NCI-H446 treated with DMSO at 0.1 percent for 48 hours (cell line): ENCODE measurements around the gene CNEP1R1.

Experiments
- DNase-seq: peaks from one replicate; lab custom pipeline; 2025; lab: John Stamatoyannopoulos, UW

CNEP1R1 gene

DNA sequence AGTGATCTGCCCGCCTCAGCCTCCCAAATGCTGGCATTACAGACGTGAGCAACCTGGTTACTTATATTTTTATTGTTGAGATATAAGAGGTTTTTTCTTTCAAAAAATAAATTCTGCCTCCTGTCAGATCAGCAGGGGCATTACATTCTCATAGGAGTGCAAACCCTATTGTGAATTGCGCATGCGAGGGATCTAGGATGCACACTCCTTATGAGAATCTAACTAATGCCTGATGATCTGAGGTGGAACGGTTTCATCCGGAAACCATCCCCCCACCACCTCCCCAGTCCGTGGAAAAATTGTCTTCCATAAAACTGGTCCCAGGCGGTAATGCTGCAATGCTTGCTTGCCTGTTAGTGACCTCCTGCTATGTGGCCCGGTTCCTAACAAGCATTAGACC is 7.5 kb upstream of the CNEP1R1 start:
- DNase-seq = no peak

DNA sequence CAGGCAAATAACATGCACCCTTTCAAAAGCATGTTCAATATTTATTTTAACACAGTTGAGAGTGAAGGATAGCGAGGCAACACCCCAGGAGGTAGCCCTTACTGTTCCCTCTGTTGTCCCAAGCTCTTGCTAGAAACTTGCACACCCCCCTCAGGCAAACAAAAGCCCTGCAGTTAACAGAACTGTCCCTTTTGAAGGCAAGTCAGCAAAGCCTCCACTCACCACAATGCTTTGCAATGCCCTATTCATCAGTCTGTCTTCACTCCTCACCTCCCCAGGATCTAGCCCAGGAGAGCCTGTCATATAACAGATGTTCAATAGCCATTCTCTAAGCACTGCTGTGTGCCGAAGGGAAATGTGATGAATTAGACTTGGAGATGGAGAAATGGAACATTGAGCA is 3.5 kb upstream of the CNEP1R1 start:
- no peak for DNase-seq

DNA sequence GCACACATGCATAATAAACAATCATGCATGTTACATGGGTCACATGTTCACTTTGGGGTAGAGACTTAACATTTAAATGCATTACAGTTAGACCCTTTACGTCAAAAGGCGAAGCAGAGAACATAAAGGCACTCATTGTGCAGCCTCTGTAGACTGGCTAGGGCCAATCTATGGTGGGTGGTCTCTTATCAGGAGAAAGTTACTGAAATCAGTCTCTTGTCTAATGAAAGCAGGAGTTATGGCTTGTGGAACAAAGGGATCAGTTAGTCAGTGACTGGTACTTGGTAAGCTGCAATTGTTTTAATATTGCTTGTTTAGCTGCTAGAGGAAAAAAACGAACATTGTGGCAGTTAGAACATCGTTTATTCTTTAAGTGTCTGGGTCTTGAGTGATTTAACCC is 1.4 kb upstream of the CNEP1R1 start:
- DNase-seq = no peak

DNA sequence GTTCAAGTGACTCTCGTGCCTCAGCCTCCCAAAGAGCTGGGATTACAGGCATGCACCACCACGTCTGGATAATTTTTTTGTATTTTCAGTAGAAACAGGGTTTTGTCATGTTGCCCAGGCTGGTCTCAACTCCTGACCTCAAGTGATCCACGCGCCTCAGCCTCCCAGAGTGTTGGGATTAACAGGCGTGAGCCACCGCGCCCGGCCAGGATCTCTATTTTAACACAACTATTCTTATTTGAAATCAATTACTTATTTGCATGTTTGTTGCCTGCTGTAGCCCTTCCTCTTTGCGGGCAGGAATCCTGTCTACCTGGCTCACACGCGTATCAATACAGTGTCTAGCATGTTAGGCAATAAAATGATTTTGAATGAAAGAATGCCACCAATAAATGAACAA is 818 bp upstream of the CNEP1R1 start:
- no peak for DNase-seq

DNA sequence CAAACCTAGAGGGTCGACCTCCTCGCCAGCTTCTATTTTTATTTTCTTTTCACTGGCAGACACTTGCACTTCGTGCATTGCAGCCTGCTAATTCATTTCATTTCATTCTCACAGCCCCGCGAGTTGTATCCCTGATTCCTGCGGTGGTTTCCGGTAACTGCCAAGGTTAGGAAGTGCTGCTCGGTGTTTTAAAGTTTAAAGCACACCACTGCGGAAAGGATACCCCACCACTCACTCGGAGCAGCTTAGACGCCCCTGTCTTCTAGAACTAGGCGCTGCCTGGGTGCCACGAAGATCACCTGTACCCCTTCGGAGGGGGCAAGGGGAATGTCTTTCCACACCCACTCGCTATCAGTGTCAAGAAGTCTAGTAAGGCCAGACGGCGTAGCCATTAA is 509 bp downstream of the CNEP1R1 start:
- DNase-seq = no peak

DNA sequence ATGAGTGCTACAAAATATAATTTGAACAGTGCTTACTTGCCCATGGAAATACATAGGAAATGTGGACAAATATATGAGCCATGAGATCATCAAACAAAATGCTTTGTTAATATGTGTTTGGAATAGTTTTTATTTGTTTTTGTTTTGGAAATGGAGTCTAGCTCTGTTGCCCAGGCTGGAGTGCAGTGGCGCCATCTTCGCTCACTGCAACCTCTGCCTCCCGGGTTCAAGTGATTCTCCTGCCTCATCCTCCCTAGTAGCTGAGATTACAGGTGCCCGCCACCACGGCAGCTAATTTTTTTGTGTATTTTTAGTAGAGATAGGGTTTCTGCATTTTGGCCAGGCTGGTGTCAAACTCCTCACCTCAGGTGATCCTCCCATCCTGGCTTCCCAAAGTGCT is 2.8 kb downstream of the CNEP1R1 start:
- no peak for DNase-seq

DNA sequence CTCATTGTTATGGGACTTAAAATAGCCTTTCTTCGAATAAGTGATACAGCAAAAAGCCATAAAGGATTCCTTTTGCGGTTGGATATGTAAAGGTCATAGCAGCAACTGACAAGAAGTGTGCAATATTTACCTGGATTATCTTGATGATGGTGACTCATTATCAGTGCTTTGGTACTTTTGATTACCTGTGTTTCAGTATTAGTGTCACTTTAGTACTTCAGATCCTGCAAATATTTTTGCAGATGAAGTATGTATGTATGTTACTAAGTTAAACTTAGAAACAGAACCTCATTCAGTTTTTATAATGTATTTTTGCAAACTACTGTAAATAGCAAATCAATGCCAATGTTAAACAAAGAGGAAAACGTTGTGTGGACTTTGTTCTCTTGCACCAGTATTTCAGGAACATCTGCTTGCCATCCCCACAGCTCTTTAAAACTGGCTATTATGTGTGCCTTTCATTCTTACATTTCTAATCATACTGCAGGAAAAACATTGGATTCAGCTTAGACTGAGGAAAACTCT is 10.5 kb downstream of the CNEP1R1 start:
- DNase-seq = no peak

DNA sequence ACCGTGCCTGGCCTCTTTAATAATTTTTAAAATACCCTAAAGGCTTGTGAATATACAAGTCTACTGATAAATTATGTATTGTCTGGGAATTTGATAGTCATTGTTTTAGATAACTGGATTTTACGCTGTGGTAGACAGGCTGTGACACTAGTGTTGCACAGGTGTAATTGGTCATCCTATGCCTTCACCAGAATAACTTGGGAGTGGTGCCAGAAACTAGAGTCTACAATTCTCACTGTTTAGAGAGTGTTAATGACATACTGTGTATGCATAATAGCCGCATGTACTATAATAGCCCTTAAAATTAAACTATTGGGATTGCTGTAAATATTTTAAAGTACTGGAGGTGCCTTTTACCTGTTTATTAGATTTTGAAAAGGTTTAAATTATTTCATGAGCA is 11.4 kb downstream of the CNEP1R1 start:
- DNase-seq = no peak

DNA sequence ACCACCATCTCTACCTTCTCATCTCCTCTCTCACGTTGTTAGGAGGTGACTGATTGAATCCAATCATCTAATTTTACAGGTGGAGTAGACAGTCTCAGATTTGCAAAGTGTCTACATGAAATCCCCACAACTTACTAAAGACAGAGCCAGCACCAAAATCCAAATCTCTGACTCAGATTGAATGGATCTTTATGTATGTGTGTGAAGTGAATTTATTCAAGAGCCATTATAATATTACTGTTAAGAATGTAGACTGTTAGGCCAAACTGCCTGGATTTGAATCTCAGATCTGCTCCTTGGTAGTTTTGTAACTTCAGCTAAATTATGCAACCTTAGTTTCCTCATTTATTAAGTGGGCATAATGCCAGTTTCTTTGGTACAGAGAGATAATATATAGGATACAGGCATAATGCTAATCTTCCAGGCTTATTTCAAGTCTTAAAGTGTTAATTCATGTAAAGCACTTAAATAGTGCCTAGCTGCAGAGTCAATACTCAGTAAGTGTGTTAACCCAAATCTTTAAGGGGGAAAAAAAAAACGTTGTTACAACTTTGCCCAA is 12.7 kb downstream of the CNEP1R1 start:
- no peak for DNase-seq

DNA sequence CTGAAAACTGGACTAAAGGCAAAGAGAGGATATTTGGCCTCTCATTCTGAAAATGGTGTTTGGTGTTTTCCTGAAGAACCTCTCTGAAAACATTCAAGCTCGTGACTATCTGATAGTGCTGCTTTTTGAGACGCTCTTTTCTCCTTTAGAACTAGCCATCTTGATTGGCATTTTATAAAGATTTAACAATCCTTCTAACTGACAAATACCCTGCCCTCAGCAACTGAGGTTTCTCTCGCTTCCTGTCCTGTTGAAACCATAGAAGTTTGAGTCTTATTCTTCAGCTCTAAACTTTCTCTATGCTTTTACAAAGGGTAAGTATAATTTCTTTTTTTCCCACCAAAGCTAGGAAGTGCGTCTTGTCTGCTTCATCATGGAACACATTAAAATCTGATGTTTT is 13.3 kb downstream of the CNEP1R1 start:
- DNase-seq = no peak

DNA sequence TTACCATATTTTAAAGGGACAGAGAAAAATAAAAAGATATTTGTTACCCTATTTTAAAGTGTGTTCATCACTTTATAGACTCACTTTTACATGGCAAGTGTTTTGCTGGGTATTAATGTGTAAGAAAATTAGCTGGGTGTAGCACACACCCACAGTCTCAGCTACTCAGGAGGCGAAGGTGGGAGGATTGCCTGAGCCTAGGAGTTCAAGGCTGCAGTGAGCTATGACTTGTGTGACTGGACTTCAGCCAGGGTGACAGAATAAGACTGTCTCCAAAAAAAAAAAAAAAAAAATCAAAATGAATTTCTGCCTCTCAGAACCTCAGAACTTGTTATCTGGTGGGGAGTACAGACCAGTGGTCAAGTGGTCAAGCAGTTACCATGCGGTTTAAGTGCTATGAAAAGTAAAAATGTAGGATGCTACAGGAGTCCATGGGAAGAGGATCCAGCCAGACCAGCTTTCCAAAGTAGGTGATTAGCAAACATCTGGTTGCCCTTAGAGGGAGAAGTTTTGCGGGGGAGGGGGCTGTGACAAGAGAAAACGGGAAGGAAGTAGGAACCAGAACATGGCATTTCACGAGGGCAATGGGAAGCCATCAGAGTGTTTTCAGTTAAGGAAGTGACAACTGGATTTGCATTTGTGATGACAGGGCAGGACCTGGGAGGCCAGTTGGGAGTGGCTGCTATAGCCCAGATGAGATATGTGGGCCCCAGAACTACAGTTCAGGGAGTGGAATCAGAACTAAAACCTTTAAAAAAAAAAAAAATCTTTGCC is 13.9 kb downstream of the CNEP1R1 start:
- DNase-seq = no peak

DNA sequence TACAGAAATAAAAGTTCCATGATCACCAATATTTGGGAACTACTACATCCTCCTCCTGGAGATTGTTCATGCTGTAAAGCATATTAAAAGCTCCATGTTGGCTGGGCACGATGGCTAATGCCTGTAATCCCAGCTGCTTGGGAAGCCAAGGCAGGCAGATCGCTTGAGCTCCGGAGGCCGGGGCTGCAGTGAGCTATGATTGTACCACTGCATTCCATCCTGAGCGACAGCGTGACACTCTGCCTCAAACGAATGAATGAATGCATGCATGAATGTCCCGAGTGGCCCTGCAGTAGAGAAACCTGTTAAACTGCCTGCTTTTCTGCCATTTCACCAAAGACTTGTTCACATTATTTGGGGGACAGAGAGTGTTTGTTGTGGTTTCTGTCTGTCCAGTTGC is 15.0 kb downstream of the CNEP1R1 start:
- no peak for DNase-seq

DNA sequence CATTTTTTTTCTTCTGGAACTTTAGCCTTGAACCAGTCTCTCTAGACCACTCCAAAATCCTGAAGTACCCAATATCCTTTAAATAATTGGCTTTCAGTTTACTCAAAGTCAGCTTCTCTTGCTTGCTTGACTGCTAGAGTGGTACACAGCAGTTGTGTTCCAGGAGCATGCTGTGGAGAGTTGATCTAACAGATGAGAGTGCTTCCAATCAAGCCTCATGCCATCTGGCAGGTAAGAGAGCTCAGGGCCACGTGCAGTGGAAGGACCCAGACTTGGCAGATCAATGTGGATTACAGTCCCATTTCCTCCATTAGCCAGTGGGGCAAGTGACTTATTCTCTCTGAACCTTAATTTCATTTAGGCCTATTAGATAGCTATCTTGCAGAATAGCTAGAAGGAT is 15.7 kb downstream of the CNEP1R1 start:
- no peak for DNase-seq

DNA sequence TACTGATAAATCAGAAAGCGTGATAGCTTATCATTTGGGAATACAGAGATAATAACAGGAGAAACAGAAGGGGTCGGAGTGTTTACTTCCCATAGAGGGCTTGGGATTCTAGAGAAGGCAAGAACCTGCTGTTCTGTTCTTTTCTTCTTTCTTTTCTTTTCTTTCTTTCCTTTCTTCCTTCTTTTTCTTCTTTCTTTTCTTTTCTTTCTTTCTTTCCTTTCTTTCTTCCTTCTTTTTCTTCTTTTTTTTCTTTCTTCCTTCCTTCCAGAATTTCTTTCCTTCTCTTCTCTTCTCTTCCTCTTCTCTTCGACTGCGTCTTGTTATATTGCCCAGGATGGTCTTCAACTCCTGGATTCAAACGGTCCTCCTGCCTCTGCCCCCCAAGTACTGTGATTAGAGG is 18.3 kb downstream of the CNEP1R1 start:
- no peak for DNase-seq

DNA sequence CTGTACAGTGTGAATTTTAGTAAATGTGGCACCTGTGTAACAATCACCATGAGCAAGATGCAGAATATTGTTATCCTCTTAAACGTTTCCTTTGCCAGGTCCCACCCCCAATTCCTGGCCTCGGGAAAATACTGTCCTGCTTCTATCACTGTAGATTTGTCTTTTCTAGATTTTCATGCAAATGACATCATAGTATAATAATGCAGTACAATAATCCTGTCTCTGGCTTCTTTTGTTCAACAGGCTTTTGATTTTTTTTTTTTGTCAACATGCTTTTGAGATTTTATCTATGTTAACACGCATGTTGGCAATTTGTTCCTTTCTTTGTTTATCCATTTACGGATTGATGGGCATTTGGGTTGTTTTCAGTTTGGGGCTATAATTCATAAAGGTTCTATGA is 20.4 kb downstream of the CNEP1R1 start:
- no peak for DNase-seq

DNA sequence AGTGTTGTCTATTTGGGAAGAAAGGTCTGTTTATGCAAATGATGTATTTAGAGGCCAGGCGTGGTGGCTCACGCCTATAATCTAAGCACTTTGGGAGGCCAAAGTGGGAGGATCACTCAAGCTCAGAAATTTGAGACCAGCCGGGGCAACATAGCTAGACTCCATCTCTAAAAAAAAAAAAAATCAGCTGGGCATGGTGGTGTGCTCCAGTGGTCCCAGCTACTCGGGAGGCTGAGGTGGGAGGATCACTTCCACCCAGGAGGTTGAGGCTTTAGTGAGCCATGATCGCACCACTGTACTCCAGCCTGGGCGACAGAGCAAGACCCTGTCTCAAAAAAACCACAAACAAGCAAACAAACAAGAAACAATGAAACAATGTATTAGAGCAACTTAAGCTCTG is 21.8 kb downstream of the CNEP1R1 start:
- DNase-seq = no peak

DNA sequence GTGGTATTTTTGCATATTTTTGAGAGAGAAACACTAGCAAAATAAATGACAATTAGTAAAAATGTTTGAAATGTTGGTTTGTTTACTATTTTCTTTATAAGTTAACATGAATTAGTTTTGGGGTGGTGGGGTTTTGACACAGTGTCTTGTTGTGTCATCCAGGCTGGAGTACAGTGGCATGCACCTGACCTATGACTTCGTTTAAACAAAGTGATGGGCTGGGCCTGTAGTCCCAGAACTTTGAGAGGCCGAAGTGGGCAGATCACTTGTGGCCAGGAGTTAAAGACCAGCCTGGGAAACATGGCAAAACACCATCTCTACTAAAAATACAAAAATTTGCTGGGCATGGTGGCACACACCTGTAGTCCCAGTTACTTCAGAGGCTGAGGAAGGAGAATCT is 22.8 kb downstream of the CNEP1R1 start:
- no peak for DNase-seq

DNA sequence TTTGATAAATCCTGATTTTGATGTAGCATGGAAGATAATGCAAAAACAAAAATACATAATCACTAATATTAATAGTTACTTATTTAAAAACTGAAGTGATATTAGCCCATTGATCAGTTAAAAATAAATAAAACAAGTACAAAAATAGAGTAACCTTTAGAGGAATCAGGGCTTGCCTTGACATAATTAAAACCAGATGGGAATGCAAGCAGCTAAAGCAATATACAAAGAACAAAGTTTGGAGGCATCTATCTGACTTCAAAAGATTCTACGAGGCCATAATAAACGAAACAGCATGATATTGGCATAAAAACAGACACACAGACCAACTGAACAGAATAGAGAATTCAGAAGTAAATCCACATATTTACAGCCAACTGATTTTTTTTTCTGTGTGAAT is 25.8 kb downstream of the CNEP1R1 start:
- DNase-seq = no peak

DNA sequence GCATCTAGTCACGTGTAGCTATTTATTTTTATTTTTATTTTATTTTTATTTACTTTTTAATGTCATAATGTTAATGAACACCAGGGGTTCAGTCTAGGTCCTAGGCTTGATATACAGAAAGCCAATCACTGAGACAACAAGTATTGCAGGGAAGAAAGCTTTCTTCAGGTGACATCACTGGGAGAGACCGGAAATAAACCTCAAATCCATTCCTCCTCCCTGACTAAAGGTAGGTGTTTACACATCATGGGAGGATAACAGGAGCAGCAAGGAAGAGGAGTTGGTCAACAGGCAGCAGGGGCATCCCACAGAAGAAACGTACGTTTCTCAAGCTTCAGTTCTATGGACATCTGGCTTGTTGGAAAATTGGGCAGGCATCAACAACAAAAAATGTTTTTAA is 31.2 kb downstream of the CNEP1R1 start:
- no peak for DNase-seq

DNA sequence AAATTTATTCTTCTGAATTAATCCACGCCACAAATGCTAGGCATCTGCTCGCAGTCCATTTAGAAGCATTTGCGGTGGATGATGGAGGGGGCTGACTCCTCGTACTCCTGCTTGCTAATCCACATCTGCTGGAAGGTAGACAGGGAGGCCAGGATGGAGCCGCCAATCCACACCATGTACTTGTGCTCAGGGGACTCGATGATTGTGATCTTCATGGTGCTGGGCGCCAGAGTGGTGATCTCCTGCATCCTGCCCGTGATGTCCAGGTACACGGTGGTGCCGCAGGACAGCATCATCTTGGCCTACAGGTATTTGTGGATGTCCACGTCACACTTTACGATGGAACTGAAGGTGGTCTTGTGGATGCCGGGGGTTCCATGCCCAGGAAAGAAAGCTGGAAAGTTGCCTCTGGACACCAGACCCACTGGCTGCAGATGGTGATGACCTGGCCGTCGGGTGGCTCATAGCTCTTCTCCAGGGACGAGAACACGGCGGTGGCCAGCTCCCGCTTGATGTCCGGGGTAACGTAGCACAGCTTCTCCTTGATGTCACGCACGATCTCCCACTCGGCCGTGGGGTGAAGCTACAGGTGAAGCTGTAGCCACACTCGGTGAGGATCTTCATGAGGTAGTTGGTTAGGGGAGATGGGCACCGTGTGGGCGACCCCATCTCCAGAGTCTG is 33.2 kb downstream of the CNEP1R1 start:
- no peak for DNase-seq

DNA sequence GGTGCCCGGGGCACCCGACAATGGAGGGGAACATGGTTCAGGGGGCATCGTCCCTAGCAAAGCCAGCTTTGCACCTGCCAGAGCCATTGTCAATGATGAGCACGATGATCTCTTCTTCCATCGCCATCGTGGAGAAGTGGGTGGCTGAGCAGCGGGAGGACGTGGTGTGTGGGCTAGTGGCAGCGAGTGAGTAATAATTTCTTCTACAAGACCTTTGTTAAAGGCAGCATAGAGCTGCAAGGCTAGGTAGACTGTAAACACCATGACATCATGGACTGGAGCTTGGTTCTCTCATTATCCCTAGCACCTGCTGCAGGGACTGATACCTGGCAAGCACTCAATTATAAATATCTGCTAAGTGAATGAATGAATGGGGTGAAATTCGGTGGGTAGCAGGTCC is 34.1 kb downstream of the CNEP1R1 start:
- no peak for DNase-seq

DNA sequence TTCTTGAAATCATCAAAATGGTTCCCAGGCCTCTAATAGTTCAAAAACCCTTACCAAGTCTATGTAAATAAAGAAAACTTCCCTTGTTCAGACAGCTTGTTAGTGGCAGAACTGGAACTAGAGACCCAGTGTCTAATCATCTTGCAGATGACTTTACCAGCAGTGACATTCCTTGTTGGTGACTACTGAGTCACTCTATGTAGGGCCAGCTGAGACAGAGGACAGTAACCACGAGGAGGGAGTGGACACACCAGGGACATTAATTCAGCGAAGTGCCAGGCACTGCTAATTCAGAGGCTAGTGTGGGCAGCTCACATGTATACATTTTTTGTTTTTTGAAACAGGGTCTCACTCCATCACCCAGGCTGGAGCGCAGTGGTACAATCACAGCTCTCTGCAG is 34.6 kb downstream of the CNEP1R1 start:
- no peak for DNase-seq

DNA sequence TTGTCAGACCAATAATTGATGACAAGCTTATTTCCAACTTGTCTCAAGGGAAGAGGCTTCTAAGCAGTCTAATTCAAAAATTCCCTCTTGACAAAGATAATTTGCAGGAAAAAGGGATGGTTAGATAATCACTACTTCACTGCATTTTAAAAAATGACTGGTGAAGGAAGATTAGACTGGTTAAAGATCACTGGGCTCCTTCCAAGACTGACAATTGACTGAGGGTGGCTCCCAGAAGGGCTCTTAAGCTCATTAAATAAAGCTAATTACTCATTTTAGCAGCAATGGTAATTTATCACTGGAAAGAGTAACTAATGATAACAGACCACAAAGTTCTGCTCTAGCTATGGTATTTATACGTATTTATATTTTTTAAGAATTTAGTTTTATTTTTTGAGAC is 36.3 kb downstream of the CNEP1R1 start:
- no peak for DNase-seq

DNA sequence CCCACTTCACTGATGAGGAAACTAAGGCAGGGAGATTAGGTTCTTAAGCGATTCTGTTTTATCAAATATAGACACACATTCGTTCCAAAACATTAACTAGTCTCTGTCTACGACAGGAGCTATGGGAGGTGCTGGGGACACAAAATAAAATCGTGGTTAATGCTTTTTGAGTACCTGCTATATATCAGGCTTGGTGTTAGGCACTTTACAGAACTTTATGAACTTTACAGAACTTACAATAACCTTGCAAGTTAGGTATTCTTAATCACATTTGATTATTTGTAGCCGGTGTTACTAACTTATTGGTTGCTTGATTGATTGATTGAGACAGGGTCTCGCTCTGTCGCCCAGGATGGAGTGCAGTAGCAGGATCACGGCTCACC is 40.2 kb downstream of the CNEP1R1 start:
- DNase-seq = no peak
